M059J (cell line): ENCODE data around the gene THSD4. TPM values are rescaled to one million over a fixed set of nuclear protein-coding genes. Genes with fewer than 3 reads are reported as not detected.

Source experiments
- DNase-seq: peaks from one replicate; pipeline ENCODE4 v3.0.0-alpha.2; 2012; ENCODE audit warnings: low read depth
- total RNA-seq: library from RNA; depleted of rRNA; stranded (reverse); fragments of >200 nt; shearing (Covaris generic); gene quantifications from 2 replicates; pipeline ENCODE4 v1.2.3, GENCODE V29; 2014

The THSD4 gene
- total RNA-seq, 1 experiment from 2014 or later = 9.9 TPM

DNA sequence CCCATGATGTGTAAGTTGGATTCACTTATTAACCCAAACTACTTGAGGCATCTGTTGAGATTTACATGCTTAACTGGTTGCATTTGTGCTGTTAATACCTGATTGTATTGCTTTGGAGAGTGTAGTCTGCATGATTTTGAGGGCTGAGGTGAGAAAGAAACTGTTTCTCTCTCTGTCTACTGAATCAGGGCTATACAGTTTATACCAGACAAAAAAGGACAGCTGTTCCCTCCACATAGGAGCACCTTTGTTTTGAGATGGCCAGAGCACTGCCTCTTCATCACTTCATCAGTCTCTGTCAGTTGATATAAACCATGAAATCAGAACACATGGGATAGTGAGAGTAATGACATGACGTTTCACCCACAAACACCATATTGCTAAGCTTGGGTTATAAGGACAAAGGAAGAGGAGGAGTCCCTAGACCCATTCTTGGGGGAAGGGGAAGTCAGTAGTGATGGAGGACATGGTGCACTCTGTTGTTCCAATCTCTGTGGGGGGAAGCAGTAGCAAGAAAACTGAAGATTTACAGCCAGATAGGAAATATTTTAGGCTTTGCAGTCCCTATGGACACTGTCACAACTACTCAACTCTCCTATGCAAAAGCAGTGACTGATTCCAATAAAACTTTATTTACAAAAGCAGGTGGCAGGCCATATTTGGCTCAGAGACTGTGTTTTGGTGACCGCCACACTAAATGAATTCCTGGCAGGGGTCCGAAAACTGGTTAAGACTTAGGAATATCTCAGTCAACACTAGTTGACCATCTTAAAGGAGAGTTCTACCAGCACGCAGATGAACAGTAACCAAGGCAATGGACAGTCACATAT, 571.2 kb downstream of the THSD4 start:
- no peak for DNase-seq

DNA sequence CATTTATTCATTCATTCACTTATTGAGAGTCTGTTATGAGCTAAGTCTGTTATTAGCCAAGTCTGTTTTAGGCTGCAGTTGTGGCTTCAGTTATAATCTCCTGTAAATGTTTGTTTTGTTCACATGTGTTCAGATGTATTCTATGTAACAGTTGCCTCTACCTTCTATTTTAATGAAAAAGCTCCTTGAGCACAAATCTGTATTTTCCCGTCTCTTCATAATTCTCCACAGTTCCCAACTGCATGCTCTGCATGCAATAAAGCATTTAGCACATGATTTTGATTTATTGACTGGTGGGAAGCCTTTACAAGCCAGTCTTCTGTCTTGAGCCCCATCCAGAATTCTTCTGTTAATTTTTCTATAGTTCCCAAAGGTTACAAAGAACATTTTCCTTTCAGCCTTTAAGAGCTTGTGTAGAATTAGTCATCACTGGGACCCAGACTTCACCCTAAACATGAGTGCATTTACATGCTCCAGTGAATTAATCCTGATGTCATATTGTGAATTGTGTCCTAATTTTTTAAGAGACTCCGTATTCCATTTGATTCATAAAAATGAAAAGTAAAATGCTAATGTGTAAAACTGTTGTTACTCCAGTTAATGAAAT, 572.7 kb downstream of the THSD4 start:
- DNase-seq = no peak

DNA sequence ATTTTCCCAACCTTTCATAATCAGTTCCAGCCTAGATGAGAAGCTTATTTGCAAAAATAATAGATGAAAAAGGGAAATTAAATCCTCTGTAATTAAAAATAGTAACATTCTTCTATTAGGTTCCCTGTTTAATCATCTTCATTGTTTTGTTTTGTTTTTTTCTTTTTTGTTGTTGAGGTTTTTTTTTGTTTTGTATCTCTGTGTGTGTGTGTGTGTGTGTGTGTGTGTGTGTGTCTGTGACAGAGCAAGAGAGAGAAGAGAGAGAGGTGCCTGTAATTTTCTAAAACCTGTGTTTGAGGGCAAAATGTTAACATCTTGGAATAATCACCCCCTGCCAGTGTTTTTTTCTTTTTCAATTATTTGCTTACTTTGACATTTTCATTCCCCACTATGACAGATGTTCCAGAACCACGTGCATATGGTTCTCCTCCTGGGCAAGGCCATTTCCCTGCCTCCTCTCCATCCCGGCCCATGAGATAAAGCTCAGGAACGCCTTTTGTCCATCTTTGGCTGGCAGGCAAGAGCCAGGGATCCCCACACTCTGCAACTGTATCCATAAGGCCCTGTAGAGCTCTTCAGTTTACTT, 573.3 kb downstream of the THSD4 start:
- DNase-seq = no peak

DNA sequence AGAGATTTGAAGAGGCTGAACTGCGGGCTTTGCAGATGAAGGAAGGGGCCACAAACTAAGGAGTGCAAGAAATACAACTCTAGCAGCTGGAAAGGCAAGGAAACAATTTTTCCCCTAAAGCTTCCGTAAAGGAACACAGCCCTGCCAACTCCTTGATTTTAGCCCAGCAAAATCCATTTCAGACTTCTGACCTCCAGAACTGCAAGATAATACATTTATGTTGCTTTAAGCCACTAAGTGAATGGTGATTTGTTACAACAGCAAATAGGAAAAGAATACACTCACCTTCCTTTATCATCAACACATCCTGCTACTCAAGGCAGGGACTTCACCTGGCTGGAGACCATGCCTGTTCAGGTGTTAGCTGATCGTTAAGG, 575.8 kb downstream of the THSD4 start:
- no peak for DNase-seq

DNA sequence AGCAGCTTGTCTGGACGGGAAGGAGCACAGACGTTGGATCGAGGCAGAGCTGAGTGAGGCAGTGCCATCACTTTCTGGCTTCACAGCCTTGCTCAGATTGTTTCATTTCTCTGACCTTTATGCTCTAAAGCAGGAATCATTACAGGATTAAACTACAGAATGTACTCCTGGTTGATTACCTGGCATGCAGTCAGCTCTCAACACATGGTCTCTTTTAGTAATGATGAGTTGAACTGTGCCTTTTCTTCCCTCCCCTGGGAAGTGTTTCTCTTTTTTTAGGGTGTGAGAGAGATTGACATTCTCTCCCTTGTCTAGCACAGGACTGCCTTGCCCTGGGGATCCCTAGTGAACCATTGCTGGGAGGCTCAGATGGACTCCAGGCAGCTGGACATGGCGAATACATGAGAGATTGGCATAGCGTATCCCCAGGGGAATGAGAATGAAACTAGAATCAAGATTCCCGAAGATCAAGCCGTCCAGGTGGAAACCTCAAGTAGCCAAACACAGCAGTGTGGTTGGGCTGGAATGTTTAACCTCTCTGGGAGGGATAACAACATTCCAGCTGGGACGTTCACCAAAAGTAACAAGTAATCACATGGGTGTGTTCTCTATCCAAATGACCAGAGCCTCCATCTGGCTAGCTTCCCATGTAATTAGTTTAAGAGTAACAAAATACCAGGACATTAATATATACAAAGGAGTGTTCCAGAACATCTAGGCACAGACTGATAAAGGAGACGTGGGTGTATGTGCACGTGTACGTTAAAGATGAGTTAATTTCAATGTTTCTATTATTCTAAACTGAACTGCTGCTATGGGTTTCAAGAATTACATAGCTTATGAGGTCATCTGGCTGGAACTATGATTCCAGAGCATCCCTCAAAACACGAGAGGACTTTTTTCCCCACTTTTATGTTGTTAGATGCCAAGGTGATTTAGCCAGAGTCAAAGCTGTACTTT, 576.5 kb downstream of the THSD4 start:
- peak; percentile 95 for DNase-seq

DNA sequence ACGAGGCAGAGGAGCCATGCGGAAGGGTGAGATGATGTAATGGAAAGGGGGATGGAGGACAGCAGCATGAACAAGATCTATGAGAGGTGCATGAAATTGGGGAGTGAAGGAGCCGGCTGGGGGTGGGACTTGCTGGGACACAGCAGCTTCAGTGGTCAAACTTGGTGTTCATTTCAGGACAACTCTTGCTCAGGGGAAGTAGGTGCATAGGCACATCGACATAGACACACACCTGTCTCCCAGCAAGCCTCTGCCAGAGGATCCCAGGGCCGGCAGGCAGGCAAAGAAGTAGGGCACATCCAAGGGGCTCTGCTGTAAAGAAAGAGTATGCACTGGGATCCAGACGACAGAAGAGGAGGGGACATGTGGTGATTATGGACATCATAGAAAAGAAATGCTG, 582.0 kb downstream of the THSD4 start:
- DNase-seq = no peak

DNA sequence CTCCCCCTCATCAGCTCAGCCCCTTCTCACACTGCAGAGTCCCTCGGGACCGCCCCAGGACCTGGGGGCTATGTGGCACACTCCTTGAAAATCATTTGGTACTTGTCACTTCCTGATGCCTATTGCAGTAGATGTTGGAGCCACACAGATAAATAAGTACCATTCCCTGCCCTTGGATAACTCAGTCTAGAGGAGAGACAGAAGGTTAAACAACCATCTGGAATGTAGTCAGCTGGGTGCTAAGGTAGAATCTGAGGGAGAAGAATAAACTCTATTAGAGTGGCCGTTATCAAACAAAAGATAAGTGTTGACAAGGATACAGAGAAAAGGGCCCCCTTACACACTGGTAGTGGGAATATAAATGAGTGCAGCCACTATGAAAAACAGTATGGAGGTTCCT, 582.8 kb downstream of the THSD4 start:
- DNase-seq = no peak

DNA sequence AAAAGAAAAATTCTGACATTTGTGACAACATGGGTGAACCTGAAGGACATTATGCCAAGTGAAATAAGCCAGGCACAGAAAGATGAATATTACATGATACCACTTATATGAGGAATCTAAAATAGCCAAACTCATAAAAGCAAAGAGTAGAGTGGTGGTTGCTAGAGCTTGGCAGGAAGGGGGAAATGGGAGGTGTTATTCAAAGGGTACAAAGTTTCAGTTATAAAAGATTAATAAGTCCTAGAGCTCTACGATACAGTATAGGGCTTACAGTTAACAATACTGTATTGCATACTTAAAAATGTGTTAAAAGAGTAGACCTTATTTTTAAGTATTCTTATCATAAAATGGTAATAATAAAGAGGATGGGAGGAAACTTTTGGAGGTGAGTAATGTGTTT, 583.5 kb downstream of the THSD4 start:
- no peak for DNase-seq

DNA sequence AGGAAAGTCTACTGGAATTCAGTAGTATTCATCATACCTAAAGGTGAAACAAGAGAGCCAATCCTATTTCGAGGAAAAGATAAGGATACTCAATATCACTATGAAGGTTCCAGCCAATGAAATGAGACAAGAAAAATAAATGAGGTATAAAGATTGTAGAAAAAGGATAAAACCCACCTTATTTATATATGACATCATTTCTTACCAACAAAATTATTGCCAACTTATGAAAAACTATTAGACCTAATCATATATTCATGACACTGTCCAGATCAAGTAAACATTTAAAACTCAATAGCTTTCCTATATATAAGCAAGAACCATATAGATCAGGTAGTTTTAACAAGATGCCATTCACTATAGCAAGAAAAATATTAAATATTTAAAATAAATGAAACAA, 584.7 kb downstream of the THSD4 start:
- no peak for DNase-seq

DNA sequence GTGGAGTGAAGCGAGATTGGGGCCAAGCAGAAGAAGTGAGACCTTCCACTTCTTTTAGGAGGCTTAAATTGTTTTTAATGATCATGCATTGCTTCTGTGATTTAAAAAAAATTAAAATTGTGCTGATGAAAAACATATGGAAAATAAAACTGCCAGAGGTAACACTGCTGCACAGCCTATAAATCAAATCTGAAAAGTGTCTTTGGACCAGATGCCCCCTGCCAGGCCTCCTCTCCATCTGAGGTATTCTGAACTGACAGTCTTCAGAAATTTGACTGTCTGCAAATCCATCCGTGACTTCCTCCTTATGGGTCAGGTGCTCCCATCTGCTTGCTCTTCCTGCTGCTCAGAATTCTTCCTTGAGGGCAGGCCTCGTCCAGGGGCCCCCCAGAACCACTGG, 586.5 kb downstream of the THSD4 start:
- DNase-seq = no peak

DNA sequence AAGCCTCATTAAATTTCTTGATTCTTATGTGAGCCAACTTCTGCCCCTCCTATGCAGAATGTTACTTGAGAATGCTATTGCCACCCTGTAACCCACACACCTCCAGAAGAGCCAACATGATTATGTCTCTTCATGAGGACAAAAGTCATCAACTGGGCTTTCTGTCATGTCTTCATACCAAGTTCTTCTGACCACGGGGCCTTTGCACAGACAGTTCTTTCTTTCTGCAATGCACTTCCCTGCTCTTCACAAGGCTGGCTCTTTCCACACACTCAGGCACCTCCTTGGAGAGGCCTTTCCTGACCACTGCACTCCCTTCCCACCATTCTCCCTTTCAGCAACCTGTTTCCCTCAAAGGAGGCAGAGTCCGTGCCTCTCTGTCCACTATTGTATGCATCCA, 587.2 kb downstream of the THSD4 start:
- DNase-seq = no peak

DNA sequence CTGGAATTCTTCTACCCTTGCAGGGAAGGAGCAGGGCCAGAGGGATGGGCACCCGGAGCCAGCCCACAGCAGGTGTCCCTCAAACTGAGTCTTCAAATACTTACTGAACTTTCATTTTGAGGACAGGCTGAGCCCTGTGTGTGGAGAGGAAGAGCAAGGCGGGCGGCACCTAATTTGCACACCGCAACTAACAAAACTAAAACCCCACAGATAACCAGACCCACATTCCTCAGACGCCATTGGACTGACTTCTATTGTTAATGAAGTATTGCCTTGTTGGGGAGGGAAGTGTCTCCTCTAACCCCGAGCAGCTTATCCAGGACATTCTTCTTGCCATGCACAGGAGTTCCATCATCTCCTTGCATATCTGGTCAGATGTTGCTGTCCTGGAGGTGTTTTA, 589.9 kb downstream of the THSD4 start:
- DNase-seq = peak; percentile 65

DNA sequence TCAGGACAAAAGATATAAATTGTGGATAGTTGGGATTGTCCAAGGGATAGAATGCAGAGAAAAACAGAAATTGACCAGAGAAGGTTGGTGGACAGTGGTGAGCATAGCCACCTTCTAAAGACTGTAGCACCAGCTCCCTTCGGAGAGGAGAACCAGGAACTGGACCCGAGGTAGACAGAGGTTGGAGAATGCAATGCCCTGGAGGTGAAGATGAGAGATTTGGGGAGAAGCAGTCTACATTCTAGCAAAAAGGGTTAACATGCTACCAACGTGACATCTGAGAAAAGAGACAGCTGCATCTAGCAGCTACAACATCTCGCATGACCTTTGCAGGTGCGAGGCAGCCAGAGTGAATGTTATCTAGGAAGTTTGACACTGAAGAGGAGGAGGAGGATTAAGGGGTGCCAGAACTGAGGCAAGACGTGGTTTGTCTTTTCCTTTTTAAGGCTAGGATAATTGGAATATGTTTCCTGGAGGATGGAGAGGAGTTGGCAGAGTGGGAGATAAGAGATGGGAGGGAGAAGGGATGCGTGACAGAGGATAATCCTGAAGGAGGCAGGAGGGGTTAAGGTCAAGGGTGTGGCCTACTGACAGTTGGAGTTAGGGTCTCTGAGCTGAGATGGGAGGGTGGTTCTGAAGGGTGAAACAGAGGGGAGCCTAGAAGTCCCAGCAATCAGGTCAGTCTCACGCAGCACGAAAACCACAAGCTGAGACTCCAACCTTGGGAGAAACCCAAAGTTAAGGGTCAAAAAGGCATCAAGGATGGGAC, 591.4 kb downstream of the THSD4 start:
- DNase-seq = no peak

DNA sequence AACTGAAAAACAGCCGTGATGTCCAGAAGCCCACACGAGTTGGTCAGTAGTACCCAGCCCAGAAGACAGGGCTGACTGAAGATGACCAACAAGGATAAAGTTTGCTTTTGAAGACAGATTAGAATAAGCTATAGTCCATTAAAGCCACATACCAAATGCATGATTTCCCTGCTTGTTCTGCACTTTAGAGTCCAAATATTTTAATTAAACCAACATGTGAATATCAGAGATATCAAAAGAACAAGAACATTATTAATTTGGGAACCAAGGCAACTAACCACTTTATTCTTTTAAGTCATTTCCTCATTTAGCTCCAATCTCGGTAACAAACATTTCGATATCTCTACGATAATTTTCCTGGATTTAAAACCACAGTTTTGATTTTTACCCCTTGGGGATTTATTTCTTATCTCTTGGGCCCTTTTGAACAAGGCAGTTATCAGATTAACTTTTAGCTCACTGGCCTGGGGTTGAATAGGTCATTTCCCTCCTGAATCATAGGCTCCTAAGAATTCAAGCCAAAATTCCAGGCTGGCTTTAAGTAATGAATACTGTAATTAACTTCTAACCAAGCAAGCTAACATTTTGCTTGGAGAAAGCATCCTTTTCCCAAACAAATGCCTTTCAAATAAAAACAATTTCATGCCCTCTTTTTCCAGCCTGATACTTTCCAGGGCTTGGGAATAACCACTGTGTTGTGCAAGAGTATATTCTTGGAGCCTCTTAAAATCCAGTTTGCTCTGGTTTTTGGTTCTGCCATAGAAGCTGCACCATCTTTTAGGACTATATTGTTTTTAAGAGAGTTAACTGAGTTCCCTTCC, 592.2 kb downstream of the THSD4 start:
- peak; percentile 79 for DNase-seq

DNA sequence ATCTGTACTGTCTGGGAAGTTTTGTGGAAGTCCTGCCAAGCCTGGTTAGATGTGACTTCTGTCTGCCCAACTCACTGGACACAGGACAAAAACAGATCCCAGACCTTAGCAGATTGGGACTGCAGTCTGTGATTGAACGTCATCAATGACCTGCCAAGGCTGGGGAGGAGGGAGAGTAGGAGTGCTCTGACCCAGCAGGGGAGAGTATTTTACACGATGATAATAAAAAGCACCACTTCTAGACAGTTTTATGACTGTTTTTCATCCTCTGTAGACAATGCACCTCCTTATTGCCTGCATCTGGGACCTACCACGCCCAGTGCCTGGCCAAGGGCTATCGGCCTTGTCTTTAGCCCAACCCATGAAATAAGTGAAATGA, 592.8 kb downstream of the THSD4 start:
- no peak for DNase-seq

DNA sequence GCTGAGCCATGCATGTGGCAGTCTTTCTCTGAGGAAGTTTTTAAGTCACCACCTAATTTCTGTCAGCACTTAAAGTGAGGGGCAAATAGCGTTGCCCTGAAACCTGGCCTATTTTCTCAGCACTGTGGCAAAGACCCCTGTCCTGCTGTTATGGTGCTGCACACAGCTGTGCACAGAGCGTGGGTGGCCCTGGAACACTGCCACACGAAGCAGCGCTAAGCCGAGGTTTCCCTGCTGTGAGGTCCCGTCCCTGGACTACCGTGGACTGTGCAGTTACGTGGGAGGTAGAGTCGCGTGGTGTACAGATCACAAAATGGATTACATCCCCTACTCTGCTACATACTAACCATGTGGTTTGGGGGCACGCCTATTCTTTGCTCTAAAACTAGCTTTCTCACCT, 593.5 kb downstream of the THSD4 start:
- DNase-seq = no peak

DNA sequence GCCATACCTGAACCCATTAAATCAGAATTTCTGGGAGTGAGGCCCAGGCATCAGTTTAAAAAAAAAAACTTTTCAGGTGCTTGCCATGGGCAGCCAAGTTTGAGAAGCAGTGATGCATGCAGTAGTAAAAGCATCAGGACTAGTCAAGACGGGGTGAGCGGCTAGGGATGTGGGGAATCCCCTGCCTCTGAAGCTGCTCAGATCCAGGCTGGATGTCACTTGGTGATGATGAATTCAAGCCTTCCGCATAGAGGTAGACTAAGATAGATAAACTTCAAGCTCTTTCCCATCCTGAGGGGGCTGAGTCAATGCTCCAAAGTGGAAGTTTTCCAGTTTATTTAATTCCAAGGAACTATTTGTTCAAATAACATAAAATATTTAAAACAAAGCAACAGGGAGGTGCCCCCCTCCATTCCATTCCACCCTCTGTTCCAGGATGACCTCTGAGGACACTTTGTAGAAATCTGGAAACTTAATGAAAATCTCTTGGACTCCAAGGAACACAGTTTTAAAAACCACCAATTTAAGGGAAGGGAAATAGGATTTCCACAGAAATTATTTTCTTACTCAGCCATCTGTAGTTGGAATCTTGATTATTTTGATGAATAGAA, 594.6 kb downstream of the THSD4 start:
- DNase-seq = peak; percentile 22

DNA sequence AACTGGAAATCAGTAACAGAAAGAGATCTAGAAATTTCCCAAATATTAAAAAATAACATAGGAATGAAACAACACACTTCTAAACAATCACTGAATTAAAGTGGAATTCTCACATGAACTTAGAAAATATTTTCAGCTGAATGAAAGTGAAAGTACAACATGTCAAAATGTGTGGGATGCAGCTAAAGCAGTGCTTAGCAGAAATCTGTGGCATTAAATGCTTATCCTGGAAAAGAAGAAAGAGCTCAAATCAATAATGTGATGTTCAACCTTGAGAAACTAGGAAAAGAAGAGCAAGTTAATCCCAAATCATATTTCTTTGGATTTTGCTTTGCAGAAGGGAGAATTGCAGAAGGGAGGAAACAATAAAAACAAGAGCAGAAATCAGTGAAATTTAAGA, 596.9 kb downstream of the THSD4 start:
- DNase-seq = no peak

DNA sequence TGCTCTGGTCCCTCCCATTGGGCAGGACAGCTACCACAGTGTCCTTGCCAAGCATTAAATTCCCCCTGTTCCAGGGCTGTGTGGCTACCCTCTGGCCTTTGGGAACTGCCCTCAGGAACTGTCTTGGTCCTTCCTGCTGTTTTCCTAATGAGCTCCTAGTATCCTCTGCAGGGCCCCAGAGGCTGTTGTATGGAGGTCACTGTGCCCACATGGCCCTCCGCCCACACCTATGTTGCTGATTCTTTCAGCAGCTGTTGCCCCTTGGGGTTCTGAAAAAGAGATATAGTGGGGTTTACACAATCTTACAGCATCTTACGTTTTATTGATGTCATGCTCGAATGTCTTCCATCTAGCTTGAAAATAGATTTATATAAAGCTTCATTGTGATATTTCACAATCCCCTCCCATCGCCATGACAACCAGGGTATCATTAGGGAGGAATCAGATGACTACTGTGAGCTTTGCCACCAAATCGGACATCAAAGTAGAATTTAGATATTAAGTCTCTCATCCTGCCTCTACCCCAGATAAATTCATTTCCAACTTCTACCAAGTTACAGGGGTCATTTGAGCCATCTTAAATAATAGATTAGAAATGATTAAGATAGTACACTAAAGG, 598.0 kb downstream of the THSD4 start:
- no peak for DNase-seq

DNA sequence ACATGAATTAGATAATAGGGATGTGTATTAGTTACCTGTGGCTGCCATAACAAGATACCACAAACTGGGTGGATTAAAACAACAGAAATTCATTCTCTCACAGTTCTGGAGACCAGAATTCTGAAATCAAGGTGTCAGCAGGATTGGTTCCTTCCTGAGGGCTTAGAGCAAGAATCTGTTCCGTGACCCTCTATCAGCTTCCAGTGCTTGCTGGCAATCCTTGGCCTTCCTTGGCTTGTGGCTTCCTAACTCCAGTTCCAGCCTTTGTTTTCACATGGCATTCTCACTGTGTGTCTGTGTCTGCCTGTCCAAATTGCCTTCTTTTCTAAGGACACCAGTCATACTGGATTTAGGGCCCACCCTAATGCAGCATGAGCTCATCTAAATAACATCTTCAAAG, 600.6 kb downstream of the THSD4 start:
- no peak for DNase-seq
